Lung (tissue), 12 donors: ENCODE measurements around the gene CNIH3. TPM values are rescaled to one million over a fixed set of nuclear protein-coding genes. Genes with fewer than 3 reads are reported as not detected.

Experiments used
- ATAC-seq: fragments of 200-7000 bp; cut with Tn5 transposase; one replicate; pipeline ENCODE4 v1.9.1; 2020; ENCODE audit warnings: moderate number of reproducible peaks; ENCODE audit not compliant: insufficient read depth, low FRiP score
- DNase-seq, 3 donors: peaks; one replicate each; pipeline ENCODE4 v3.0.0-alpha.2; 2013 to 2017
- H3K27ac ChIP-seq, 2 donors: one replicate each; pipeline ENCODE4 v1.5.1; 2013; ENCODE audit warnings: mild to moderate bottlenecking in 2 of 2, moderate library complexity in 2 of 2, control low read depth in 1 of 2, inconsistent platforms in 1 of 2, low read depth in 1 of 2, low read length in 1 of 2
- H3K27me3 ChIP-seq, 3 donors: one replicate each; pipeline ENCODE4 v1.5.1; 2013; ENCODE audit warnings: low read length in 2 of 3; ENCODE audit not compliant: control insufficient read depth in 3 of 3, insufficient read depth in 3 of 3
- H3K36me3 ChIP-seq, 4 donors: one replicate each; pipeline ENCODE4 v1.5.1; 2013; ENCODE audit warnings: low read length in 4 of 4, mild to moderate bottlenecking in 1 of 4, moderate library complexity in 1 of 4; ENCODE audit not compliant: control insufficient read depth in 4 of 4, insufficient read depth in 4 of 4
- H3K4me1 ChIP-seq, 5 donors: one replicate each; pipeline ENCODE4 v1.5.1; 2013; ENCODE audit warnings: low read length in 5 of 5, mild to moderate bottlenecking in 2 of 5, moderate library complexity in 1 of 5; ENCODE audit not compliant: control insufficient read depth in 5 of 5, insufficient read depth in 5 of 5
- H3K4me3 ChIP-seq: one replicate; pipeline ENCODE4 v1.5.1; 2013; ENCODE audit warnings: mild to moderate bottlenecking, control low read depth, moderate library complexity
- H3K9ac ChIP-seq, 2 donors: one replicate each; pipeline ENCODE4 v1.5.1; 2013; ENCODE audit warnings: low read length in 2 of 2, control low read depth in 1 of 2; ENCODE audit not compliant: insufficient read depth in 1 of 2
- H3K9me3 ChIP-seq, 4 donors: one replicate each; pipeline ENCODE4 v1.5.1; 2013; ENCODE audit warnings: low read length in 3 of 4, mild to moderate bottlenecking in 1 of 4, moderate library complexity in 1 of 4; ENCODE audit not compliant: control insufficient read depth in 4 of 4, insufficient read depth in 3 of 4
- WGBS, 2 donors: extraction: QIAGEN DNeasy Blood & Tissue Kit; methylation state at CpG; one replicate each; pipeline ENCODE4 v1.1.7; 2013; 5-methylcytosine and 5-hydroxymethylcytosine counted together
- polyA plus RNA-seq, 2 donors: library from polyadenylated mRNA; stranded (reverse); fragments of 200-250 nt; gene quantifications; one replicate each; pipeline ENCODE4 v1.2.1, GENCODE V29; 2013
- total RNA-seq, 2 donors: library from RNA; depleted of rRNA in 1 of 2; stranded (reverse); fragments of >200 nt in 1 of 2; gene quantifications; one replicate each; pipeline ENCODE4 v1.2.1, GENCODE V29; 2014 to 2021
- TF ChIP-seq, protein P1 (sequence below): IDR thresholded peaks from 2 replicates; pipeline ENCODE4 v1.5.1; 2012; ENCODE audit warnings: mild to moderate bottlenecking; ENCODE audit errors: control extremely low read depth, extremely low read depth
- donor health status: control.
- donor health status: control.
- donor health status: Bipolar disorder and iron deficiency.
- donor health status: healthy.
- donor health status: DM: yes; HTN: yes; CAD: no.

Gene CNIH3
- total and polyA plus RNA-seq, 4 donors = 0.70 to 5.2 (median 2.9) TPM

DNA sequence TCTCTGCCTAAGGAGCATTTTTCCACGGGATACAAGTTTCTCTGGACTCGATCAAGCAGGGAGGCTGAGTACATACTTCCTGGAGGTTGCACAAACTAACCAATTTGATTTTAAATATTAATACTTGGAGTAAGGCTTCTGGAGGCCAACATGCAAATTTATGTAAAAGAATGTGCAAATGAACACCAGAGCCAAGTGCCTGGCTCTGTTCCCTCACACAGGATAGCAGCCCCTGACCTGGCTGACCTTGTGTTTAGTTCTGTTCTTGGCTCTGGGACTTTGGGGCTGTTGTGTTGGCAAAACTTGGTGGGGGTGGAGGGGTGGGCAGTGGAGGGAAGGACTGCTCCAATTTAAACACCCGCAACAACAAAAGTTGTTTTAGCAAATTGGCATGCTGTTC, 34.2 kb downstream of the CNIH3 start:
- ATAC-seq = no peak
- Histone ChIP-seq H3K9ac (no peak overlapping the region), H3K4me1 (peaks cover 0 to 8% (median 4%) of the 10 kb centered on the region in 5 donors), H3K27me3 (no peaks in the 10 kb centered on the region), H3K9me3 (peaks cover 0 to 2% (median 0%) of the 10 kb centered on the region in 4 donors), H3K27ac (no peak overlapping the region), H3K4me3 (no peak overlapping the region), H3K36me3 (no peaks in the 10 kb centered on the region)
- DNase-seq = no peak
- 66 to 69% methylated on average over 3 of the region's 3 CpGs for WGBS, 2 donors
- TF ChIP-seq, protein P1, sequence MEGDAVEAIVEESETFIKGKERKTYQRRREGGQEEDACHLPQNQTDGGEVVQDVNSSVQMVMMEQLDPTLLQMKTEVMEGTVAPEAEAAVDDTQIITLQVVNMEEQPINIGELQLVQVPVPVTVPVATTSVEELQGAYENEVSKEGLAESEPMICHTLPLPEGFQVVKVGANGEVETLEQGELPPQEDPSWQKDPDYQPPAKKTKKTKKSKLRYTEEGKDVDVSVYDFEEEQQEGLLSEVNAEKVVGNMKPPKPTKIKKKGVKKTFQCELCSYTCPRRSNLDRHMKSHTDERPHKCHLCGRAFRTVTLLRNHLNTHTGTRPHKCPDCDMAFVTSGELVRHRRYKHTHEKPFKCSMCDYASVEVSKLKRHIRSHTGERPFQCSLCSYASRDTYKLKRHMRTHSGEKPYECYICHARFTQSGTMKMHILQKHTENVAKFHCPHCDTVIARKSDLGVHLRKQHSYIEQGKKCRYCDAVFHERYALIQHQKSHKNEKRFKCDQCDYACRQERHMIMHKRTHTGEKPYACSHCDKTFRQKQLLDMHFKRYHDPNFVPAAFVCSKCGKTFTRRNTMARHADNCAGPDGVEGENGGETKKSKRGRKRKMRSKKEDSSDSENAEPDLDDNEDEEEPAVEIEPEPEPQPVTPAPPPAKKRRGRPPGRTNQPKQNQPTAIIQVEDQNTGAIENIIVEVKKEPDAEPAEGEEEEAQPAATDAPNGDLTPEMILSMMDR = no peak

DNA sequence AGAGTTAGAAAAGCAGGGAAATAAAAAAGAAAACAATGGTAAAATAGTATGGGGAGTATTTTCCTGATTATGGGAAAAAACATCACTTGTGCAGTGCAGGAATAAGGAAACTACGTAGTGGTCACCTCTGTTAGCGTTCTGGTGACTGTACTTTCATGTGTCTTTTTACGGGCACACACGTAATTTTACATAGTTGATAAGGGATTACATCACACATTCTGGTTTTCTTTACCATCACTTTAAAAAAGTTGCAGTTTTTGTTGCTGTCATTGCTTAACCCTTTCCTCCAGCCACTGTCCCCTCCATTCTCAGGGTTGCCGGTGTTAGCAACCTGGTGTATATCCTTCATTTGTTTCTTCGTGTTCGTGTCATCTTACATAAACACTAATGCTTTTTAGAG, 35.1 kb downstream of the CNIH3 start:
- Histone ChIP-seq H3K9me3 (peaks cover 0 to 2% (median 0%) of the 10 kb centered on the region in 4 donors), H3K27ac (no peak overlapping the region), H3K36me3 (no peaks in the 10 kb centered on the region), H3K4me3 (no peak overlapping the region), H3K4me1 (peaks cover 0 to 8% (median 4%) of the 10 kb centered on the region in 5 donors), H3K9ac (no peak overlapping the region), H3K27me3 (no peaks in the 10 kb centered on the region)
- DNase-seq (no peak), ATAC-seq (no peak)
- 91 to 95% methylated on average over 7 of the region's 7 CpGs for WGBS, 2 donors
- TF ChIP-seq, protein P1 = no peak

DNA sequence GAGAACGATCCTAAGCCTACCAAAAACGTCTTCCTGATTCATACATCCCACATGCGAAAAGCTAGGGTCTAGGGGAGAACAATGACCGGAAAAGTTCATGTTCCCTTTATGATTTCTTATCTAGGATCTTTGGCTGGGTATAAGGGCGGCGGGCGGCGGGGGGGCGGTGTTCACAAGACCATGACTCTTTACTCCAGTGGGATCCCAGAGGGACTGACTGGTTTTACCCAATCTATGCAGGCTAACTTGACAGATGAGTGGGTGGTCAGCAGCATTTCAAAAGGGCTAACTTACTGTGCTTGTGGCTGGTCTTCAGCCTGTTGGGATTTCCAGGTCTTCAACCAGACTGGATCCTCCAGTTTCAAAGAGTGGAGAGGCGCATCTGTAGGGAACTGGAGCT, 40.3 kb downstream of the CNIH3 start:
- H3K36me3 ChIP-seq = no peaks in the 10 kb centered on the region
- TF ChIP-seq, protein P1 = no peak
- DNase-seq (no peak), ATAC-seq (no peak)
- no peak overlapping the region for H3K27ac ChIP-seq
- no peak overlapping the region for H3K9ac ChIP-seq
- peaks cover 0 to 2% (median 0%) of the 10 kb centered on the region in 4 donors for H3K9me3 ChIP-seq
- H3K4me3 ChIP-seq = no peak overlapping the region
- H3K27me3 ChIP-seq = no peaks in the 10 kb centered on the region
- peaks cover 0 to 5% (median 3%) of the 10 kb centered on the region in 5 donors for H3K4me1 ChIP-seq
- WGBS, 2 donors = 94 to 96% methylated on average over 10 of the region's 10 CpGs

DNA sequence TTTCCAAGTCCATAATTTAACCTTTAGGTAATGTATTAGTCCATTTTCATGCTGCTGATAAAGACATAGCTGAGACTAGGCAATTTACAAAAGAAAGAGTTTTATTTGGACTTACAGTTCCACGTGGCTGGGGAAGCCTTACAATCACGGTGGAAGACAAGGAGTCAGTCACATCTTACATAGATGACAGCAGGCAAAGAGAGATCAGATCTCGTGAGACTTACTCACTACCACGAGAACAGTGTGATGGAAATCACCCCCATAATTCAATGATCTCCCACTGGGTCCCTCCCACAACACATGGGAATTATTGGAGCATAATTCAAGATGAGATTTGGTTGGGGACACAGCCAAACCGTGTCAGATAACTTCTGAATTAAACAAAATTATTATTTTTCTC, 44.0 kb downstream of the CNIH3 start:
- no peak for DNase-seq
- WGBS, 2 donors = 78 to 85% methylated on average over 5 of the region's 5 CpGs
- Histone ChIP-seq H3K36me3 (no peaks in the 10 kb centered on the region), H3K27me3 (no peaks in the 10 kb centered on the region), H3K27ac (no peak overlapping the region), H3K9me3 (no peaks in the 10 kb centered on the region), H3K4me1 (no peaks in the 10 kb centered on the region), H3K4me3 (no peak overlapping the region), H3K9ac (no peak overlapping the region)
- TF ChIP-seq, protein P1 = no peak
- ATAC-seq = no peak
